Measurements from ENCODE around the gene MLLT11.

DNA sequence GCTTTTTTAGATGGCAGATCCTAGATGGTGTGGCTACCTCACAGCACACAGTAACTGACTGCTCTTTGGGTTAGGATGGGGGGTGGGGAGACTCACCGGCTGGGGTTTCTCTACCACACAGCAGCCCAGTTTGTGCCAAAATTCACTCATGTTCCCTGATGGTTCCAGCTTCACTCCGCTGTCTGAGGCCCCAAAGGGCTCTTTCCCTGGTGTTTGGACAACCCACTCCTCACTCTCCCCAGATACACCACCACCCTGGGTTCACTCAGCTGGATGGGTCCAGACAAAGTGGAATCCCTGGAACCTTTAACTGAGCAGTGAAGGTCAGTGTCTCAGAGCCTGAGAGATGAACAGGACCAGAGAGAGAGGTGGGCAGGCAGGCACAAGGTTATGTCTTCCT, 4.6 kb upstream of the MLLT11 start:
- TF ChIP-seq, protein P1, sequence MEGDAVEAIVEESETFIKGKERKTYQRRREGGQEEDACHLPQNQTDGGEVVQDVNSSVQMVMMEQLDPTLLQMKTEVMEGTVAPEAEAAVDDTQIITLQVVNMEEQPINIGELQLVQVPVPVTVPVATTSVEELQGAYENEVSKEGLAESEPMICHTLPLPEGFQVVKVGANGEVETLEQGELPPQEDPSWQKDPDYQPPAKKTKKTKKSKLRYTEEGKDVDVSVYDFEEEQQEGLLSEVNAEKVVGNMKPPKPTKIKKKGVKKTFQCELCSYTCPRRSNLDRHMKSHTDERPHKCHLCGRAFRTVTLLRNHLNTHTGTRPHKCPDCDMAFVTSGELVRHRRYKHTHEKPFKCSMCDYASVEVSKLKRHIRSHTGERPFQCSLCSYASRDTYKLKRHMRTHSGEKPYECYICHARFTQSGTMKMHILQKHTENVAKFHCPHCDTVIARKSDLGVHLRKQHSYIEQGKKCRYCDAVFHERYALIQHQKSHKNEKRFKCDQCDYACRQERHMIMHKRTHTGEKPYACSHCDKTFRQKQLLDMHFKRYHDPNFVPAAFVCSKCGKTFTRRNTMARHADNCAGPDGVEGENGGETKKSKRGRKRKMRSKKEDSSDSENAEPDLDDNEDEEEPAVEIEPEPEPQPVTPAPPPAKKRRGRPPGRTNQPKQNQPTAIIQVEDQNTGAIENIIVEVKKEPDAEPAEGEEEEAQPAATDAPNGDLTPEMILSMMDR (IDR thresholded peaks at IDR 0.05) = no peak
- no peak for TF ChIP-seq POLR2A (IDR thresholded peaks at IDR 0.05)
- no peak for TF ChIP-seq POLR2AphosphoS5 (IDR thresholded peaks at IDR 0.05)

Data from suprapubic skin (tissue), 4 donors.